ENCODE results near the gene CLEC18A.
"Not testable (repeated sequence)": the region's sequence is repeated elsewhere in the genome, so short reads cannot be mapped to it uniquely, and the experiment has no call there.

The CLEC18A gene

DNA sequence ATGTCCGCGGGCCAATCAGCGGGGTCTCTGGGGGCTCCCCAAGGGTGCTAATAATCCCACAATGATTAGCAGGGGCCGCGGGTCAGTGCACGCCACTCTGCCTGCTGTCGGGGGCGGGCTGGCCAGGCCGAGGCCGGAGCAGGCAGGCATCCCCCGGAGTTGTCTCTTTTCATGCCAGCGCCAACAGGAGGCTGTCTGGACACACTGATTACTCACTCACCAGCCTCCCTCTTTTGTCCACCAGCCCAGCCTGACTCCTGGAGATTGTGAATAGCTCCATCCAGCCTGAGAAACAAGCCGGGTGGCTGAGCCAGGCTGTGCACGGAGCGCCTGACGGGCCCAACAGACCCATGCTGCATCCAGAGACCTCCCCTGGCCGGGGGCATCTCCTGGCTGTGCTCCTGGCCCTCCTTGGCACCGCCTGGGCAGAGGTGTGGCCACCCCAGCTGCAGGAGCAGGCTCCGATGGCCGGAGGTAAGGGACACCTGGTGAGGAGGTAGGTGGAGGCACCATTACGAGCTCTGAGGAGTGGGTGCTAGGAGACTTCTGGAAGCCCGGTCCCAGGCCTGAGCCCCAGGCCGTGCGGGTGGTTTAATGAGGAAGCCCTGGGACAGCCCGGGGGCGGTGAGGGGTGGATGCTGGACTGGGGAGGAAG is at the start of gene CLEC18A:
Gene CLEC18A, plus strand, starts transcription at position 318 of the 655 bp plus-strand sequence. Its CDS starts 33 bp downstream, at position 351.
- DNase-seq, result not testable (repeated sequence)

DNA sequence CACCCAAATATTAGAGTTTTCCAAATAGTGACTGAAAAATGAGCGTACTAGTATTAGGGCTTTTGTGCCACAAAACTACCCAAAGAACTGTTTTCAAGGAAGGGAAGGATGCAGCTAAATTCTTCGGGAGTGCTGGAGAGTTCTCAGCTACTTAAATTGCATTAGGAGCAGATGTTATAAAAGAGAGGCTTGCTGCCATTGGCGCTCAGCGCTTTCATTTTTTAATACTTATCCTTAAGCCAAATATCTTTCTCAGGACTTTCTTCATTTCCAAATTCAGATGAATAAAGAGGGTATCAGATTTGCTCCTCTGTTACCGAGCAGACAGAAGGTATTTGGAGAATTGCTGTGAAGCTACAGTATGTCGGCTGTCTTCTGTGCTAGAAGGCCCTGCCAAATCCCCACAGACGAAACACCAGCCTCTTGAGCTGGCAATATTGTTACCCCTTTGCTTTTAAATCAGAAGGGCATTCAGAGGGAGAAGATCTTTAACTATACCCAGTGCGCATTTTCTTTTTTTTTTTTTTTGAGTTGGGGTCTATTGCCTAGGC is 47.2 kb upstream of the CLEC18A start:
- no peak for DNase-seq

DNA sequence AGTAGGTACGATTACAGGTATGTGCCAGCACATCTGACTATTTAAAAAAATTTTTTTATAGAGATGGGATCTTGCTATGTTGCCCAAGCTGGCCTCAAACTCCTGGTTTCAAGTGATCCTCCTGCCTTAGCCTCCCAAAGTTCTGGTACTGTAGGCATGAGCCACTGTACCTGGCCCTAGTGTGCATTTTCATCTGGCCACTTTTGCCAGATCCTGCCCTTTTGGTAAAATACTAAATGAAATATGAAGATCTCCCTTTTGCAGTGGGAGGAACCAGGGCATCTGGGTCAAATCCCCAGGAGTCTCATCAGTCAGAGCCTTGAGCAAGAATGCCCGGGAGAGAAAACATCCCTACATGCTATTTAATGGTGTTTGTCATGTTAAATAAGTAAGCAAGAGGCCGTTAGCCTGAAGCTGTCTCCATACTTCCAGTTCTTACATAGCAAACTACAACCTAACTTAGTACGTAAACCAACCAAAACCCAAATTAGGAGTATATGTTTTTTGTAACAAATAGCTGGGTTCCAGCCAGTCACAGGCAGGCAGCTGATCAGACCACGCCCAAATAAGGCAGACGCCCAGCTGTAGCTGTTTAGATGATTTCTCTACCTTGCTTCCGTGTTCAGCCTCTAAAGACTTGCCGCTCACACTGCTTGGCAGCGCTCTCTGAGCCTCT is 46.5 kb upstream of the CLEC18A start:
- DNase-seq, result no peak

DNA sequence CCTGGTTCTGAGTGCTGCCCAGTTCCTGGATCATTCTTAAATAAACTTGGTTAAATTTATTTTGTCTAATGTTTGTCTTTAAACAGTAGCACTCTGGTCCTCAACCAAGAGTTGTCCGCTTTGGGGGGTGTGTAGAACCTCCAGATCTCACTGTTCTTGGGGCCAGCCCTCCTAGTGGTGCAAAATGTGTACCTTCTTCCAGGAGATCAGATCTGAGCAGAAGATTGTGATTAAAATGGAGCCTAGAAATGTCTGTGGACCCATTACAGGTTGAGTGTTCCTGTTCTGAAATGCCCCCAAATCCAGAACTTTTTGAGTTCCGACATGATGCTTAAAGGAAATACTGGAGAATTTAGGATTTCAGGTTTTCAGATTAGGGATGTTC is 46.0 kb upstream of the CLEC18A start:
- DNase-seq, result no peak

DNA sequence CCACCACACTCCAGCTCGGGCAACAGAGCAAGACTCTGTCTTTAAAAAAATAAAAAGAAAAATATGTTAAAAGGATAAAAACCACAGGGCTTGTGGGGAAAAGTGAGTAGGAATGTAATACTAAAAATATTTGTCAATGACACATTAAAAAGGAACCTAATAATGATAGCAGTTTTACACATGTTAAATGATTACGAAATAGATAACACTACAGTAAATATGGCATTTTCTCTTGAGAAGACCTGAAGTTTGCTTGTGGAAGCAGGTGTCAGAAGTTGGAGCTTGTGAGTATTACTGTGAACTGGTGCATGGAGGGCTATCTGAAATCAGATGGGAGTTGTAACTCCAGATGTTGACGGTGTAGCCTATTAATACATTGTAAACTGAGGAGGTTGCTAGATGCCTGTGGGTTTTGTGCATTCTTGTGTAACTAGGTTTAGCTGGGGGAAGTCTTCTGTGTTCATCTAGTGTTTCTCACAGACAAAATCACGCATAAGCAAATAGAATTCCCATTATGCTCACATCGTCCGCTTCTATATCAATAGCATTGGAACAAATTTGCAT is 44.2 kb upstream of the CLEC18A start:
- no peak for DNase-seq

DNA sequence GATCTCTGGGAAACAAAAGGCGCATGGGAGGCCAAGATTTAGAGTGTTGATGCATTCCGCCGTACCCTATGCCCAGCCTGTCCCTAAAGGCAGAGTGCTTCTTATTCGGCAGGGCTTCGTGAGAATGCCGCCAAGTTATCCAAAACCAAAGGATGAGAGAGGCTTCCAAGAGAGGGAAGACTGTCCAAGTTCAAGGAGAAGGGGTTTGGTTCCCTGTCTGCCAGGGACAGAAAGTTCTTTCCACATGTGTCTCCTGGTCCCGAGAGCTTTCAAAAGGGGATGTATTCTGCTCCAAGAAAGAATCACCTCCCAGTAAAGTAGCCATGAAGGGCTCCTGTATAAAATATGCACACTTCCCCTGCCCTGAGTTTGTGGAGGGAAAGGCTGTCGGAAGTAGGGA is 42.1 kb upstream of the CLEC18A start:
- no peak for DNase-seq

DNA sequence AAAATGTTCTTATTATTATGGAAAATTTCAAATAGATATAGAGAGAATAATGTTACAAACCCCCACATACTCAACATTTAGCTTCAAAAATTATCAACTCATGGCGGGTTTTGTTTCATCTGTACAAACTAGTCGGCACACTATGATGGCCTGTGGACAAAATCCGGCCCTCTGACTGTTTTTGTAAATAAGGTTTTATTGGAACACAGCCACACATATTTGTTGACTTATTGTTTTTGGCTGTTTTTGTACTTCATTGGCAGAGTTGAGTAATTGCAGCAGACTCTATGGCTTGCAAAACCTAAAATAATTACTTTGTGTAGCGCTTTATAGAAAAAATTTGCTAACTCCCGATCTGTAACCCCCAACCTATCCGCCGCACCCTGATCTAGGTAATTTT is 41.4 kb upstream of the CLEC18A start:
- no peak for DNase-seq

DNA sequence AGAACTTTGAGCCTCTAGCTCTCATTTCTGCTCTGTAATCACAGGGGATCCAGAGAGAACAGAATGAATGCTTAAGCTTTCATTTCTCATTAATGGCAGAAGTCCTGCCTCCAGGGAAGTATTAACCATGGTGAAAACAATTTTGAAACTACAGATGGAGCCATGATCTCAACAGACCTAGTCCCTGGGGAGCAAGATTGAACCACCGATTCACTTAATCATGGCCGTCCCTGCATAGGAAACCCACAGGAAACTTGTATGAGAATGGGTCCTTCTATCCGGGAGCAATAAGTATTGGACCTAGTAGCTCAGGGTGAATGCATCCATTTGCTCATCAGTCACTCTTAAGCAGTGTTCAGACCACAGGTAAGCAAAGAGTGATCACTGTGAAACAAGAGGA is 40.2 kb upstream of the CLEC18A start:
- no peak for DNase-seq

DNA sequence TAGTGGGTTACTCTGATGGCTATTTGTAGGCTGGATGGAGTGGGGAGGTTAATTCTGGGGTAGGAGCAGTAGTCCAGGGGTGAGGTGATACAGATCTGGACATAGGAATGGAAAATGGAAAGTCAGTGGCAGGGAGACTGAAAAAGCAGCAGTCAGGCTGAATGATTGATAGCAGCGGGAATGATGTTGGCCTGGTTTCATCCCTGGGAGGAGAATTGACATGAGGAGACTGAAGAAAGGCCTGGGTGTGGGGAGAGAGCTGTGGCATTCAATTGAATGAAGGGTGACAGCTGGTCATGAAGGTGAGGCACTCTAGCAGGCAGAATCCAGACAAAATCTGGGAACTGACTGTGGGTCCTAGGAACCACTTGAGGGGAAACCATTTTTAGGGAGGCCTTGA is 34.7 kb upstream of the CLEC18A start:
- no peak for DNase-seq

DNA sequence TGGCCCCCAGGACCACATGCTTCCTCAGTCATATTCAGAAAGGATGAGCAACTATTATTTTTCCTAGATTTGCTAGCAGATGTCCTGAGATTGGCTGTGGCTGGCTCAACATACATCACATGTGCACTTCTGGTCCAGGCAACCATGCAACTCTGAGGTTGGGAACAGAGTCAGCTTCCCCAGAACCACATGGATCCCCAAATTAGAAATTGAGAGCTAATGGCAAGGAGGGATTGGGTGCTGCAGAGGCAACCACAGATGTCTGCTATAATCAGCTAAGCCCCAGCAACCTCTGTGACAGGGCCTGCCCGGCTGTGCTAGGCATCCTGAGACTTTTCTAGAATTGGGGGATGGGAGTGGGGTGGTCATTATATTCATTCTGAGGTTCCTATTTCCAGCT is 33.8 kb upstream of the CLEC18A start:
- DNase-seq, result no peak

DNA sequence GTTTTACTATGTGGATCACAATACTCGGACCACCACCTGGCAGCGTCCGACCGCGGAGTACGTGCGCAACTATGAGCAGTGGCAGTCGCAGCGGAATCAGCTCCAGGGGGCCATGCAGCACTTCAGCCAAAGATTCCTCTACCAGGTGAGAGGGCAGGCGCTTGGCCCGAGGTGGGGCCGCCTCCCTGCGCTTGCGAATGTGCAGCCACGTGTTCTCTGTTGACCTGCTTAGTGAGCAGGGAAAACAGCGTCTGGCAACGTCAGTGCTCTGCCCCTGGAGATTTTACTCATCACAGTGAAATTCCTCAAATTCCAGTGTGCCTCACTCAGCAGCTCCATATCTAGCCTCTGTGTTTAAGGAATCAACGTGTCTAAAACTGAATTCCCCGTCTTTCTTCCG is 33.4 kb upstream of the CLEC18A start:
- no peak for DNase-seq

DNA sequence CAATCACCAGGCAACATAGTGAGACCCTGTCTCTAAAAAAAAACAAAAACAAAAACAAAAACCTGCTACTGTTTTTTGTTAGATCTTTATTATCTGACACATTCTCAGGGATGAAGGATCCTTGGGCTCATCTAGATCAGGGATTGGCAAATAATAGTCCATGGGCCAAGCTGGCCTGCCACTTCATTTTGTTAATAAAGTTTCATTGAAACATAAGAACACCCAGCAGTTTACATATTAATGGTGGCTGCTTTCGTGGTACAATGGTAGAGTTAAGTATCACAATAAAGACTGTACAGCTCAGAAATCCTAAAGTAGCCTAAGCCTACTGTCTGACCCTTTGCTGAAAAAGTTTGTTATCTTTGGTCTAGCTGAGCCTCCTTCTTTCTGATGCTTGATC is 32.9 kb upstream of the CLEC18A start:
- DNase-seq, result no peak

DNA sequence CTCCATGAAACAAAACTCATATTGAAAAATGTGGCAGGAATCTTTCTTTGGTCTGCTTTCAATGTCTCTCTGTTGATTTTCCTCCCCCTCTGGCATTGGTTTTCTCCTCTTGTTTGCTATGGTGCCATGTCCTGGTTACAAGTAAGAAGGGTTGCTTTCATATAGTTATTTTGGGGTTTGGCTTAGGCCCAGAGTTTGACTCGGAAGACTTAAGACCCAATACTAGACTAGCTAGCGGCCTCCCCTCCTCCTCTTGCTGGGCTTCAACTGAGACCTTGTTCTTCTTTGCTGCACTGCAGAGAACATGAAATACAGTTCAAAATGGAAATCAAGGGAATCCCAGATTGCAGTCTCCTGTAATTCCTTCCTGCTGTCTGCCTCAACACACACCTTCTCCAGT is 30.0 kb upstream of the CLEC18A start:
- DNase-seq, result no peak

DNA sequence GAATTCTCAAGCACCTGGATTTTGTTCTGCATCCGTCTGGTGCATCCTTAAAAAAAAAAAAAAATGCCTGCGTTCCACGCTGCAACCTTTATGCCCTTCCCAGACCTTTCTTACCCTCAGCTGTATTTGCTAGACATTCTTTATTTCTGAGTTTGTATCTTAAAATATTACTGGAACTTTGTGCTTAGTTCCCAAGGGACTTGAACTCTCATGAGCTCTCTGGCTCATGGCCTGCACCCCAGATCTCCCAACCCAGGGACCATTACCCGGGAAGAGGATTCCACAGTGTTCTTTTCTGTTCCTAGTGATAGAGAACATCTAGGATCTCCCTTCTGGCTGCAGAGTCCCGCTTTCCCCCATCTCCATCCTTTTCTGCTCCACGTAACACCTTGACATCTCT is 28.9 kb upstream of the CLEC18A start:
- no peak for DNase-seq

DNA sequence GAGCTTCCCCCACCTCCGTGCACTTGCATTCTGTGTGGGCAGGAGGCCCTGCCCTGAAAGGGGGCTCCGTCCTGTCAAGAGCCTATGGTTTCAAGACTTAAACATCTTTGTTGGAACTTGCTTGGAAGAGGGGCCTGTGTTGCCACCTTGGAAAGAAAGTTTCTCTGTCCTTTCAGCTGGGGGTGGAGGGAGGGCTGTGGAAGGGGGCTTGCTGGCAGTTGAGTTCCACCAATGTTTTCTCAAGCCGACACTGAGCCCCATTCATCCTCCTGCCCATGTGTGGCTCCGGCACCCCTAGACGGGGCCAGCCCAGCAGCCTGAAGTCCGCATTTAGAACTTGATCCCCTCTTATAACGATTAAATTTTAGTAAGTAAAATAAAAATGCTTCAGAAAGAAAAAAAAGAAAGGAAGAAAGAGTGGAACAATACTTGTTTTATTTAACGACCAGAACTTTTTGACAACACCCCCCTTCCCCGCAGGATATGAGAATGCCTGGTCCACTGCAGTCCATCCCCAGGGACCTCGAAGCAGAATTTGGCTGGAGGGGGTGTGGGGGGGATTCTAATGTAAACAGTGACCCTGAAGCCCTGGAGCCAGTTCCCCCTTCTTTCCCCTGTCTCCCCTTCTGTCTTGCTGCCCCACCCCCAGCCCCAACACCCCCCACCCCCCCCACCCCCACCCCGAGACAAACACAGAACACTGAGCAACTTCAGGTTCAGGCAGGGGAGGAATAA is 26.9 kb upstream of the CLEC18A start:
- no peak for DNase-seq

DNA sequence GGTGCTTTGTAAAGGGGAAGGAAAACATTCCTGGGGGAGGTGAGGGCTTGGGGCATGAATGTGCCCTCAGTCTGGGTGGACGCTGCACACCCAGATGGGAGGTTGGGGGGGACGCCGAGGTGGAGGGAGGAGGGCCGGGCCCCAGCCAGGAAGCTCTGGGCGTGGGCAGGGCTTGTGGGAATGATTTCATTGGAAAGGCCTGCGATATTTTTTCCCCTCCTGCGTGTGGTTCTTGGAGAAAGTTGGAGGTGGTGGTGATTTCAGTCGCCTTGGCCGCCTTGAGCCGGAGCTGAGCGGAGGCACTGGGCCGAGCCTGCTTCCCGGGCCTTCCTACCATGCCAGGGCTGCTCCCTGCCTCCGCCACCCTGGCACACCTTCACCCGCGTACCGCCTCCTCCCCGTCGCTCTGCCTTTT is 26.4 kb upstream of the CLEC18A start:
- DNase-seq, result no peak

DNA sequence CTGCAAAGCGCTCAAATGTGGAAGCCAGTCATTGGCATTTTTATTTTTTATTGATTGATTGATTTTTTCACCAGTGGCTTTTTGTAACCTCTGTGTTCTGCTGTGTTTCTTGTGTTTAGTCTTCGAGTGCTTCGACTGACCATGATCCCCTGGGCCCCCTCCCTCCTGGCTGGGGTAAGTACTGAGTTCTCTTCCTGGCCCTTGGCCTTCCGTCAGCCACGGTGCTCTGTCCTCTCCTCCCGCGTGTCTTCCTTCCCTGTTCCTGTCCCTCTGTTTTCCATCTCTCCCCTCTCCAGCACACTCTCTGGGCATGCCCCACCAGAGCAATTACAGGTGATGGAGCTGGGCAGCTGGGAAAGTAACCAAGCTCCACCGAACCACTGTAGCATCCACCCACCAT is 25.8 kb upstream of the CLEC18A start:
- no peak for DNase-seq

DNA sequence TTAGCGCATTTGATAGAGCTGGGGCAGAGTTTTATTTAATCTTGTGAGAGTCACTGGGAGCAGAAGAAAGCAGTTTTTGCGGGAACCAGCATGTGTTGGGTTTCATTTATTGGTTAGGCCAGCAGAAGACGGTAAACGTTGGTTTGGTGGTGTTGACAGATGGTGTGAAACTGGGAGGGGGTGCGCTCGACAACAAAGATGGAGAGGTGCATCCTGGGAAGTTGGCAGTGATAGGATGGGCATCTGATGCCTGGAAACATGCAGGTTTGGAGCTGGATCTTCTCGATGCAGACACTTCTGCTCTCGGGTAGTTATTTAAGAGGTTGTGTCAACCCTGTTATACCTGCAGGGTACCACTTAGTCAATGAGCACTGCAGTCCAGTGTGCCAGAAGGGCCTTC is 24.9 kb upstream of the CLEC18A start:
- no peak for DNase-seq

DNA sequence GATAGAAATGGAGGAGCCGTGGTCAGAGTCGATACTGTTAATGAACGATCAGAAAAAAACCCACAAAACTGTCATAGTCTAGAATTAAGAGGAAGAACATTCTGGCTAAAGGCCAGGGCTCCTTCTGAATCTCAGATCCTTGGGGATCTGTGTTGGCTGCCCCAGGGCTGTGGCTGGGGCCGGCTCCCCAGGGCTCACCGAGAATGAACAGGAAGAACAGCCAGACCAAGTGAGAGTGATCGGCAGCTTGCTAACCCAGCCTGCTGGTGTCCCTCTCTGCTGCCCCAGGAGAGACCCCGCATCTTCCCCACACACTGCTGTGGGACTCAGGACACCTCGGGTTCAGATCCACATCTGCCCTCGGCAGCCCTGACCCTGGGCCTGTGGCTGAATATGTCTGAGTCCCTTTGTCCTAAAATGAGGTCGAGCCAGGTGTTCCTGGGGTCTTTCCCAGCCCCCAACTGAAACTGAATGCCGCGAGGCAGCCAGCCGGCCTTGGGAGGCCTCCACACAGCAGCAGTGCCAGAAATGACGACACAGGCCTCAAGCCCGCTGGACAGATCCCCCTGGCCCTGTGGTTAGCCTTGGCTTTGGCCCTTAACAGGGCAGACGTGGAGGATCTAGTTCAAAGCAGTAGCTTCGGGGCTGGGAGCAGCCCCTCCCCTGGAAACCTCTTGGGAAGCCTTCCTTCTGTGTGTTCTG is 23.9 kb upstream of the CLEC18A start:
- DNase-seq, result no peak

DNA sequence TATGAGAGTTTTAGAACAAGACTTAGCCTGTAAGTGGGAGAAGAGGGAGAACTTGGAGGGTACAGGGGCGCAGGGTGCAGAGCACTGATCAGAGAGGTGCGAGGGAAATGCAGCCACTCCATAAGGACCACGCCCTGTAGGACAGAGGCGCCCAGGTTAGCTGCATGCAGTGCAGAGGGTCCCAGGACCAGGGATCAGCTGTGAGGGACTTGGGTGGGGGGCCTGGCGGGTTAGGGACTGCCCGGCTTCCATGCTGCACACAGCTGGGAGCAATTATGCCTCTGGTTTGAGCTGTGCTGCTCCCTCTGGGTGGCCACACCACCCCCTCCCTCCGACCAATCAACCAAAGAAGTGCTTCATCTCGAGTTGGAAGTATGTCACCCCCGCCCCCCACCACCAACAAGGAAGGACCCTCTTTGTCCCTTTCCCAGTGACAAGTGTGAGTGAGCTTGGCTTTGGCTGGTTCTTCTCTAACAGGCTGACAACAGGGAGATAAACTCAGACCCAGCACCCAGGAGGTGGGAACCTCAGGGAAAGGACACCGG is 22.2 kb upstream of the CLEC18A start:
- DNase-seq, result no peak

DNA sequence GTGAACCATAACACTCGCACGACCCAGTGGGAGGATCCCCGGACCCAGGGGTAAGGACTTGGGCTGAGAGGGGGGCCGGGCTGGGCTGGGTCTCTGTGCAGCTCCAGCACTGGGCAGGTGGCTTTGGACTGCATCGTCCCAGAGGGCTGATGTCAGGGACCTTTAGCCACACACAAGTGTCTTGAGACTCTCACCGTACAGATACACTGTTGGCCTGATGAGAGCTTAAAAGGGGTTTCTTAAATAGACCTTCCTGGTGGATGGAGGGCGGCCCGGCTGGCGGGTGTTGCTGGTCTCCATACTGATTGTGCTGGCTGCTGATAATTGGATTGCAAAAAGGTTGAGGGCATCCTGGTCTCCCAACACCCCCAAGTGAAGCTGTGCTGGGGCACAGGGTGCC is 21.7 kb upstream of the CLEC18A start:
- DNase-seq, result no peak

DNA sequence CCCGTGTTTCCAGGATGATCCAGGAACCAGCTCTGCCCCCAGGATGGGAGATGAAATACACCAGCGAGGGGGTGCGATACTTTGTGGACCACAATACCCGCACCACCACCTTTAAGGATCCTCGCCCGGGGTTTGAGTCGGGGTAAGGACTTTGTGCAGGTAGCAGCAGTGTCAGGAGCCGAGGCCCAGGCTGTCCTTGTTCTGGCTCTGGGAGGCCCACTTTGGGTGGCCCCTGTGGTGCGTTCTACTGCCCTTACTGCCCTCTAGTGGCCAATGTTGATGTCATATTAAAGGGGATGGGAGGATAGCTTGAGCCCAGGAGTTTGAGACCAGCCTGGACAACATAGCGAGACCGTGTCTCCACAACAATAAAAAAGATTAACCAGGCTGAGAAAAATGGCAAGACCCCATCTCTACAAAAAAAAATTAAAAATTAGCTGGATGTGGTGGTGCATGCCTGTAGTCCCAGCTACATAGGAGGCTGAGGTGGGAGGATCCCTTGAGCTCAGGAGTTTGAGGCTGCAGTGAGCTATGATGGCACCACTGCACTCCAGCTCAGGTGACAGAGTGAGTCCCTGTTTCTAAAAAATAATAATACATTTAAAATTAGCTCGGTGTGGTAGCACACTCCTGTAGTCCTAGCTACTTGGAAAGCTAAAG is 20.9 kb upstream of the CLEC18A start:
- no peak for DNase-seq
